ENCODE results near the gene ZCCHC3.

ZCCHC3 gene

GRCh38 chr20:286508-286907, 10.9 kb upstream of the ZCCHC3 start:
- DNase-seq, result no peak

GRCh38 chr20:288956-289692, 8.2 kb upstream of the ZCCHC3 start:
- no peak for DNase-seq

GRCh38 chr20:289693-290083, 7.7 kb upstream of the ZCCHC3 start:
- DNase-seq, result no peak

GRCh38 chr20:290084-290831, 7.1 kb upstream of the ZCCHC3 start, which contains the start of gene C20orf96:
C20orf96 (minus strand) TSS chr20:290750; CDS start chr20:290610, 140 bp downstream.
- peak; percentile 84 to 91 for DNase-seq

- DNase-seq, result no peak
Measured at GRCh38 chr20:294602-295001, 2.8 kb upstream of the ZCCHC3 start.

GRCh38 chr20:295804-296203, 1.6 kb upstream of the ZCCHC3 start:
- no peak for DNase-seq

GRCh38 chr20:297925-298775, 780 bp downstream of the ZCCHC3 start:
- DNase-seq, result peak; percentile 45 to 53

GRCh38 chr20:298776-299391, 1.5 kb downstream of the ZCCHC3 start:
- no peak for DNase-seq

- DNase-seq, result no peak
Measured at GRCh38 chr20:300345-300990, 3.1 kb downstream of the ZCCHC3 start.

- no peak for DNase-seq
Measured at GRCh38 chr20:301886-302848, 4.8 kb downstream of the ZCCHC3 start.

- DNase-seq, result no peak
Measured at GRCh38 chr20:305745-306144, 8.4 kb downstream of the ZCCHC3 start.

- DNase-seq, result no peak
Measured at GRCh38 chr20:308427-309038, 11.2 kb downstream of the ZCCHC3 start.

GRCh38 chr20:309306-309840, 12.0 kb downstream of the ZCCHC3 start:
- DNase-seq, result peak; percentile 13 to 29

GRCh38 chr20:309841-310644, 12.7 kb downstream of the ZCCHC3 start:
- DNase-seq, result peak; percentile 73 to 79

GRCh38 chr20:310645-311044, 13.3 kb downstream of the ZCCHC3 start:
- DNase-seq, result no peak

- DNase-seq, result no peak
Measured at GRCh38 chr20:311609-312008, 14.2 kb downstream of the ZCCHC3 start.

GRCh38 chr20:312067-312466, 14.7 kb downstream of the ZCCHC3 start:
- DNase-seq, result no peak

- no peak for DNase-seq
Measured at GRCh38 chr20:312866-313265, 15.5 kb downstream of the ZCCHC3 start.

GRCh38 chr20:313402-313801, 16.0 kb downstream of the ZCCHC3 start:
- DNase-seq, result no peak
